Dermis microvascular lymphatic vessel endothelial cell (primary cell): ENCODE measurements around the gene ASTN2. TPM values are rescaled to one million over a fixed set of nuclear protein-coding genes. Genes with fewer than 3 reads are reported as not detected.

ENCODE experiments used
- DNase-seq, 2 donors: peaks; one replicate each; pipeline versions ENCODE4 v3.0.0 to v3.0.0-alpha.2; 2010; ENCODE audit warnings: low read depth in 2 of 2
- total RNA-seq: library from RNA; depleted of rRNA; stranded (reverse); fragments of >200 nt; gene quantifications from 2 replicates; pipeline ENCODE4 v1.2.1, GENCODE V29; 2014

The ASTN2 gene
- total RNA-seq, 1 donor from 2014 or later = 3.0 TPM

DNA sequence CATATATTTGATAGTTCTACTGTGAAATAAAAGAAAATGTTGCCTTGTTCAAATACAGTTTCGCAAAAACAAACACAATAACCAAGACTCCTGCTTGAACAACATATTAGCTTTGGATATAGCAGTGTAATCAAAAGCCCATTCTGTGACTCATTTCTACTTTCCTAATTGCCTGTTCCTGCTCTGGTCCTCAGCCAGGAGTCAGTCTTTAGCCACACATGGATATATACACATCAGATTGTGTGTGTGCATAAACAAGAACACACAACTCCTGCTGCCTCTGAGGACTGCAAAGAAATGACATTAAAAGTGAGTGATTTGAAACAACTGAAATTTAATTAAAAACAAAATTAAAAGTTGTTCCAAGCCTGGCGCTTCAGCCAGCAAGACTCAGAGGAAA, 393.0 kb downstream of the ASTN2 start:
- DNase-seq = no peak

DNA sequence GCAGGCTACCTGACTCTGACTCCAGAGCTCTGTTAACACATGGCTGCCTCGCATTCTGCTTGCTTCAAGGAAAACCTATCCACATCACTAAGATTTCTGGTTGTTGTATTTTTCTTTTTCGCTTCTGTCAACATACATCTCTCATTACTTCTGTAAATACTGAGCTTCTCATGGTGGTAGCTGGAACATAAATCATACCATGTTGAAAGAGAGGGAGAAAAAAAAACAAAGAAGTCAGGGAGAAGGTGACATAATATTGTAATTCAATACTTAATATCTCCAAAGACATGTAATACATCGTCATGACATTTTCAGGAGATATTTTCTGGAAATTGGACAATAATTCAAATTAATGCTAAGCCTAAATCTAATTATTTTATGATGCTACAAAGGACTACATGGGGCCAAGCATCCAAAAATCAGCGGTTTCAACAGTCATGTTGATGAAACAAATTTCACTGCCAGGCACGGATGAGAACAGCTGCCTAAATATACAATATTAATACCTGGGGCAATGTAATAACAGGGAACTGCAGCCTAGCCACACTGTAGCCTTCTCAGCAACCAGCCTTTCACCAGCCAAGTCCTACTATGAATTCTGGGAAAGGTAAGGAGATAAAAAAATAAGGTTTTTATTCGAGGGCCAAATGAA, 395.8 kb downstream of the ASTN2 start:
- DNase-seq = no peak

DNA sequence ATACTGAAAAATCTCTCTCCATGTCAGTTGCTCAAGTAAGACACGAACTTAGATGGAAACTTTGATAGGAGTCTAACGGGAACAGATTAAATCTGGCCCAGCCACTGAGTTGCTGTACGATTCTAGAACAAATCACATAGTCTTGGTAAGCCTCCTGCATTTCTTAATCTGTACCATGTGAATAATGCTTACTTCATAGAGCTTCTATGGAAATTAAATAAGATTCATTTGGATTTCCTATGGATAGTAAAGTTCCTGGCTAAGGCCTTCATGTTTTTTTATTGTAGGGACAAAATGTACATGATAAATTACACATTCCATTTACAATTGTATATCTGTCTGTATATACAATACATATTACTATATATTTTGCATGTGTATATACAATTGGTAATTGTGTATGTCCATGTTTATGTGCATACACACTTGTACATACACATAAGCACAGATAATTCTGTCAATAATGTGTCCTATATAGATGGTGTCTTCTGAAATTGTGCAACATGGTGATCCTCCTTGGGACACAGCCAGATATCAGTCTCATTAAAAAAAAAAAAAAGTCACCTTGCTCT, 397.4 kb downstream of the ASTN2 start:
- no peak for DNase-seq

DNA sequence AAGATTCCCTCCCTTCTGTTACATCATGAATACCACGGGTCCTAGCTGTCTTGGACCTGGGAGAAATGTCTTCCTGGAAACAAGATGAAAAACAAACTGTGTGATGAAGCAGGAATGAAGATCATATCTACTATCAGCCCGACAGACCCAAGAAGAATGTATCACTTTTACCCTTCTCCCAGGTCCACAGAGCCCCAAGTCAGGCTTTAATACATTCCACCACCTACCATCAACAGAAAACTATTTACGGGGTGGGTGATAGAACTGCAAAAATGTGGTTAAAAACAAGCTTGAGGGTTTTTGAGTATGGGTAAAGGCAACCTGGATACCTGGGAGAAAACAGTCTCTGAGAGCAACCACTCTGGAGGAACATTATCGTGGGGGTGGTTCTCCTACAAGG, 400.8 kb downstream of the ASTN2 start:
- no peak for DNase-seq

DNA sequence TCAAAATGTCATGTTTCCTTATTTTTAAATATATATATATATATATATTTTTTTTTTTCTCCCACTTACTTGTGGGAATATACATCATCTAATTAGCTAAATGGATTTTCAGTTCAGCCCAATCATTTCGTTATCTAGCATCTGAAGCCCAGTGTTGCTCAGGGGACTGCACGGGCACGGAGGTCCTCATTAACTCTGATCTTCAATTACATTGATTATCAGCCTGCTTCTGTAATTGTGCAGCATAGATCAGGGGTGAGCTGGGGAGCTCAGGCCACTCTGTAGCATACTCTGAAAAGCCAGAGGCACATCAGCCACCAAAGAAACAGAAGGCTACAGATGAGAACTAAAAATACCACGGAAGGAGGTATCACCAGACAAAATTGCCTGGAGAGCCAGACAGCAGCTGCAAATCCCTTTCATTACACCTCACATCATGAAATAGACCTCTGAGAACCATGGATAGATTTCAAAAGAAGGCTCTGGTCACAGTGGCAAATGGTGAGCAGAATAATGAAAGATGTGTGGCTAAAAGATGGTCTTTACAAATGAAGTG, 401.3 kb downstream of the ASTN2 start:
- DNase-seq = no peak

DNA sequence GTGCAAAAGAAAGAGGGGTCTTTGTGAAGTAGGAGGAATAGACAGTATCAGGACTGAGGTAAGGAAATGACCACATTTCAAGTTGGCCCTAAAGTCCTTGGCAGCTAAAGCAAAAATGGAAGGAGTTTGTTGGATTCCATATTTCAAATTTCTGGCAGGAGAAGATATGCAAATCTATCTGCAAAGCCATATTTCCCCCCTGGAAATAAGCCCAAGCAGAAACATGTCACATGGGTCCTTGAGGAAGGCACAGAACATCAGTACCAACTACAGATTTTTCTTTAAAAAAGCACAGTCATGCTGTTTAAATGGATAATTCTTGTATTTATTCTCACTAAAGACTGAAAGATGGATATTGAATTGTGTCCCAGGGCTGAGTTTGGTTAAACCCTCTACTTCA, 404.8 kb downstream of the ASTN2 start:
- no peak for DNase-seq

DNA sequence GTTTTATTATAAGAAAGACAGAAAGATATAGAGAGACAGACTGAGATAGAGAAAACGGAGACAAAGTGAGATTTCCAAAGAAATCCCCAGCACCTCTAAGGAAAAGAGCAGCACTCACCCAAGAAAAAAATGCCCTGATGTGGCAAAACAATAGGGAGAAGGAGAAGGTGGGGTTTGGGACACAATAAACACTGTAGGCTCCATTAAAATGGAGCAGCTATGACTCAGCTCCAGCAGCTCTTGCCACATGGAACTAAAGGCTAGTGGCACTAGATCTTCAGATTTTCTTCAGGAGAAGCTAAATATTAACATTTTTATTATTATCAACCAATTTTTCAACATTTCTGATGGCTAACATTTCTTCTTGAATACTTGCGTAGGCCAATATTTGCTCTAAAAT, 406.0 kb downstream of the ASTN2 start:
- no peak for DNase-seq

DNA sequence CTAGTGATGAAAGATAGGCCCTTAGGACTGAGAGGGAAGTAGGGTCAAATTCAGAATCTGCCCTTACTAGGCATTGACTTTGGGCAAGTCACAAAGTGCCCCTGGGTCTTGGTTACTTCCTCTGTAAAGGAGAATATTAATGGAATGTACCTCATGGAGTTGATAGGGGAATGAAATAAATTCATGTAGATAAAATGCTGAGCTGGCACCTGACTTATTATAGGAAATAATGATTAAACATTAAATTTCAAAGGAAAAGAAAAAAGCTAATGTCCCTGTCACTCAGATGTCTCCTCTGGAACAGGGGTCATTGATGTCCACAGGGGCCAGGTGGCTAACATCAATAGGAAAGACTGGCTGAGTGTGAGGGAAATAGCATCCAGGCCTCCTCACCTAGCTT, 406.4 kb downstream of the ASTN2 start:
- no peak for DNase-seq

DNA sequence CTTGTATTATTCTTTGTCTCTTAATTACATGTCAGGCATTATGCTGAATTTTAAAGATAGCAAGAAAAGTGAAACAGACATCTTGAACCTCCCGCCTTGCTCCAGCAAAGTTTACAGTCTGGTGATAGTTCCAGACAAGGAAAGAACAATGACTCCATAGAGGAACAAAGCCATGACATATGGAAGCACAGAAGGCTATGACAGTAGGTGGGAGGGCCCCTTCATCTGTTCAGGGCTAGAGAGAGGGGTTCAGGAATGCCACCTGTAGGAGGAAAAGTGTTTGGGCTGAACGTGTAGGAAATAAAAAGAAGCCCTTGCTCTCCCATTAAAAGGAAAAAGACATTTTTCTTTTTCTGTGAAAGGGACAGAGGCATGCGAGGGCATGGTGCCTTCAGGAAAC, 412.2 kb downstream of the ASTN2 start:
- DNase-seq = no peak

DNA sequence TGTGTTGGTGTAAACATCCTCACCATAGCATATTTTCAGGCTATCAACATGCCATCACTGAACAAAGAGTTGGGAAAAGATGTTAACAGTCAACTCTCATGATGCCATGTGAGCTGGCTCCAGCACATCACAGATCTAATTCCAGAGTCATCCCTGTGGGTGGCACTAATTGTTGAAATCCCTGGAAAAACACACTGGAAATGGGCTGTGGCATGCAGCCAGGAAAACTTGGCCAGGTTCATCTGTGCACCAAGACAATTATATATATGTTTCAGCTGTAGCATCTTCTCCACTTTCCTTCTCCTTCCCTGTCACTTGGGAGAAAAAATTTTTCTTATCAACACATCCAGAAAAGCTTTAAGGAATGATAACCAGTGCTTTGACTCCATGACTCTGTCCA, 414.0 kb downstream of the ASTN2 start:
- no peak for DNase-seq

DNA sequence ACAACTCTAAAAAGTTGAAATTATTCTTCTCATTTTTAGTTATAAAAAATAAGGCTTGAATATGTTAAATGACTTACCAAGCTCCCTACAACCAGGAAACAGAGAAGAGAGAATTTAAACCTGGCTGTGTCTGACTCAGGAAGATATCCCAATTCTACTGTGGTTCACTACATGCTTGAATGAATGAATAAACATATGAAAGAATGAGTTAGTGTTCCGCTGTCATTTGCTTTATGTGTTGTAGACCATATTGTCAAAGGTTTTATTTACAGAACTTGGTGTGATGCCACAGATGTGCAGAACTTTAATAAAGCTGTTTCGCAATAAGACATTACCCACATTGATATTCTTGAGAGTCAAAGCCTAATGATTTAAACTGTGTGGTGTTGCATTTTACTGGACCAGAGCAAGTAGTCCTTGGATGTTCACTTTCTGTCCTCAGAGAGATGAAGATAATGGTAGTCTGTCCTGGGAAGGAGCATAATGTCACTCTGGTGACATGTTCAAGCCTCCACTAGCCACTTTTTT, 414.6 kb downstream of the ASTN2 start:
- DNase-seq = no peak

DNA sequence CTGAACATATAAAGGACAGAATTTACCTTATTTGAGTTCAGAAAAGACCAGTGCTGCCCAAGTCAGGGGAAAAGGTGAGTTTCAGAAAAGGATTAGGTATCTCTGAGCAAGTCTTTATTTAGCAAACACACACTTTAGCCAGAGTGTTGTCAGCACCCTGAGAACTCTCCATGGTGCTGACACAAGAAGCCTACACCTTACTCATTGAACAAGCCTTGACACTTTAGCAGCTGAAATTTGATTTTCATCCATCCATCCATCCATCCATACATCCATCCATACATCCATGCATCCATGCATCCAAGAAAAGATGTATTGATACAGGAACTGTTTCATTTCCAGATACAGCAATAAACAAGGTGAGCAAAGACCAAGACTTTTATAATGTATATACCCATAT, 416.6 kb downstream of the ASTN2 start:
- no peak for DNase-seq

DNA sequence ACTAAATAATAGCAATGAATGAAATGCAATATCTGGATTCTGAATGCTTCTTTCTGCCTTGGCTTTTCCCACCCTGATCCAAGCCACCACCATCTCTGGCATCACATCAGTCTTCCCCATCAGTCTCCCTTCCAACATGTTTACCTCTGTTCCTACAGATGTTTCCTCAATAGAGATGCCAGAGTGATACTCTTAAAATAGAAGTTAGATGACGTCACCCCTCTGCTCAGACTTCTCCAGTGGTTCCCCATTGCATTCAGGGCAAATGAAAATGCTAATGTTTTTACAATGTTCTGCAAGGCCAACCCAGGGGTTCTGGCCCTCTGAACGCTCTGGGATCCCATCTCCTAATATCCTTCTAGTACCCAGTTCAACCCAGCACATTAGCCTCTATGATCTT, 422.0 kb downstream of the ASTN2 start:
- no peak for DNase-seq

DNA sequence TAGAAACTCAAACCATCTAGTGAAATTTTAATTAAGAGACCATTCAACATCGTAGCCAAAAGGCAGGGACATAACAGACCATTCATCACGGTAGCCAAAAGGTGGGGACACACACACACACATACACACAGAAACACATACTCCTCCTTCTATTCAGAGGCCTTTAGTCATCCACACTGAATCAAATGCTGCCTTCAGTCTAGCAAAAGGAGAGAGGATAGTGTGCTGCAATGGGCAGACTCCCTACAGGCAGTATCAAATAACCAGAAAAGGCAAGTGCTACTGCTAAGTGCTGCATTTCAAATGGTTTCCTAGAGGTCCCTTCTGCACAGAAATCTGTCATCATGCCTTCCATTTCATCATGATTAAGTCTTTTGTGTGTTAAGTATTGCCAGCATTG, 423.8 kb downstream of the ASTN2 start:
- no peak for DNase-seq

DNA sequence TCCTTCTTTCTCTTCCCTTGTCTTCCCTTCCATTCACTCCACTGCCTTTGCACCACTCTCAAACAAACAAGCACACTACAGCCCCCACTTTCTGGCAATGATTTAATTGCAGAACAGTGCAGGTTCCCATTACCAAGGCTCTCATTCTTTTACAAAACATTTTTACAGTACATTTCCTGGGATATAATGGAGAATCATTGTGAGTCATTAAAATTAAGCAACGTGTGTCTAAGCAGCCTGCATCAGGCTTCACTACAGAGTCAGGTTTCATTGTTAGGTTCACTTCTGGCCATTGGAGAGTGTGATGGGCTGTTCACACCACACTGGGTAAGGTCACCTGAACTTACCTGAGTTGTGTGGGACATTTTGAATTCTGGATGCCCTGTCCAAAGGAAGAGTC, 424.3 kb downstream of the ASTN2 start:
- no peak for DNase-seq

DNA sequence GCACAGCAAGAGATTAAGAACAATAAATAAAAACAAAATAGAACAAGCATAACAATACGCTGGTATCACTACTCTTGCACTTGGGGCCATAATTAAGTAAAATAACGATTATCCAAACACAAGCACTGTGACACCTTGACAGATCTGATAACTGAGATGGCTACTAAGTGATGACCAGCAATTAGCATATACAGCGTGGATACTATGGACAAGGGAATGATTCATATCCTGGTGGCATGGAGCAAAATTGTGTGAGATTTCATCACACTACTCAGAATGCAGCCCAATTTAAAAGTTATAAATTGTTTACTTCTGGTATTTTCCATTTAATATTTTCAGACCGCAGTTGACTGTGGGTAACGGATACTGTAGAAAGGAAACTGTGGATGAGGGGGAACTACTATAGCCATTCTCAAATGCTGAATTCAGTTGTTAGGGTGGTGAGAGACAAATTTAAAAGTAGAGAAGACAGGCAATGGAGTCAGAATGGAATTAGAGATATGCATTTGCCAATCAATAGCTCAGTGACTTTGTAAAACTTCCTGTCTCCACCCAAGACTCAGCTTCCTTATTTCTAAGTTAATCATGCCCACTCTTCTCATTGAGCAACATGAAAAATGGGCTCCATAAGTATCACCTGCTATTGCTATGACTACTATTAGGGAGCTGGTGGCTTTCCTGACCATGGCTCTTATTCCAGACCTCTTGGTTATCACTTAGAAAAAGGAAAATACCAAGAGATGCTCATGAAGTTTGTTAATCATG, 427.0 kb downstream of the ASTN2 start:
- DNase-seq = no peak

DNA sequence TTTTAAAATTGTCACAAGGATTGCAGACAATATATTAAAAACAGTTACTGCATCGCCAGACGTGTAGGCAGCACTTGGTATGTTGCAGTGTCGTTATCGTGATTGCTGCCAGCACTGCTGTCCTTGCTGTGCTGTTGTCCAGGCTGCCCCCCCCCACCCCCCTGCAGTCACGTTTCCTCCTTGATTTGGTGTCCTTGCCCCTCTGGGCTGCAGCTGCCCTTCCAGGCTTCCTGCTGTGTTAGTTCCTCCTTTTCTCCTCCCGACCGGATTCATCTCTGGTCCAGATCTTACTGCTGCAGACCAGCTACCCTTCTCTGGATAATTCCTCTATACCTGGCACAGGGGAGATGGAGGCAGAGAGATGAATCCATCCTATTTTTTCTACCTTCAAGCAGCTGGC, 428.8 kb downstream of the ASTN2 start:
- no peak for DNase-seq

DNA sequence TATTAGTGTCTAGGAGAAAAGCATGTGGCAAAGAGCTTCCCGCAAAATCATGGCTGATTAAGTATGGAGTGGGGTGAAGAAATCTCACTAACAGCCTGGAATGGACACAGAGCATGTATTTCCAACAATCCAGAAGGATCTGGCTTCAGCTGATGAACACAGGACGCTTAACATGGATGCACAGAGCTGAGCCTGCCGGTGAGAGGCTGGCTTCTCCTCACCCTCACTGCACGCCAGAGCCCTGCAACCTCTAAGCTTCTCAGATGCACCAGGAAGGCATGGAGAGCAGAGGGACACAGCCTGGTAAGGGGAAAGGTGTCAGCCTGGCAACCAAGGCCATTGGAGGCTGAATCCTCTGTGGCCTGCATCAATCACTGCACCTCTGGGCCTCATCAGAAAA, 429.3 kb downstream of the ASTN2 start:
- DNase-seq = no peak

DNA sequence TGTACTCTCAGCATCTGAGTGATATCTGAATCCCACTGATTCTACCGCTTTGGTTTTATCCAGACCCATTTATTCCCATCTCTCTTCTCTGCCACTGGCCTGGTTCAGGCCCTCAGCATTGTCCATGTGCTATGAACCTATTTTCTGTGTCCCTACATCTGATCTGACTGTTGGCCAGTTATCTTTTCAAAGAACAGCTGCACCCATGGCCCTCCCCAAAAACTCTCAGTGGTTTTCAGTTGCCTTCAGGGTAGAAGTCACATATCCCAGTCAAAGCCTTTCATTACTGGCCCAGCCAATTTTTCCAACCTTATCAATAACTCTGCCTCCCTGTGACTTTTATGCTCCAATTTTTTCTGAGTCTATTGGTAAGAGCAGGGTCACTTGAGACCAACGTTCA, 430.7 kb downstream of the ASTN2 start:
- DNase-seq = no peak

DNA sequence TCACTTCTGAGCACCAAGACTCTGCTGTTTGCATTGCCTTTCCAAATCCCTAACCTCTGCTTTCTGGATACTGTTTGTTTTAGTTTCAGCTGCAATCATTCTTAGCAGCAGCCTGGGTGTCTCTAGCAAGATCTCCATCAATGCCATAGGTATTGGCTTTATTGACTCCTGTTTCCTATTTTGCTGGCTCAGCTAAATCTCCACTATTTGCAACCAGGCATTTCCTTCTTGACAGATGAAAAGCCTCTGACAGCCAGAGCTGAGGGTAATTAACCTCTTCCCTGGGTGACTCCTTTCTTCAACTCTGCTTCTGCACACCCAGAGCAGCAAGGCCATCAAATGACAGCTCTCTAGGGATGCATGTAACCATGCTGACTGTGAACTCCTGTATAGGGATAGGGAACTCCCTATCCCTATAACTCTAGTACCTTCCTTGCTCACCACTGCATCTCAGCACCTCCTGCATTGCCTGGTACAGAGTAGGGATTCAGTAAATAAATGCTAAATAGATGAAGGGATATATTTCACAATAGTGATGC, 434.2 kb downstream of the ASTN2 start:
- DNase-seq = no peak

DNA sequence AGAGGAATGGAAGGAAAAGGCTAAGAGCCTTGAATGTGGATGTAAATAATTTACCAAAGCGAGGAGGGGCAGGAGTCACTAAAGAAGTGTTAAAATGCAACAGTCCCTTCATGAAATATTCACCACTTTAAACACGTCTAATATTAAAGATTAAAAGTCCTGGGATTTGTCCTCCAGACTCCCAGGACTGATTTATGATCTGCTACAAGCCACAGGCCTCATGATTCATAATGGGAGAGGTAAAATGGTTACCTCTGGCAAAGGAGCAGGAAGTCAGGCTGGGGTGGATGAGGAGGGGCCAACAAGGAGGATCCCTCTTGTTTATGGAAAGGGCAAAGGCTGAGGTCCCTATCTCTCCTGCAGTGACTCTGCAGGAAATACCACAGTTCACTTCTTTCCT, 435.4 kb downstream of the ASTN2 start:
- DNase-seq = no peak

DNA sequence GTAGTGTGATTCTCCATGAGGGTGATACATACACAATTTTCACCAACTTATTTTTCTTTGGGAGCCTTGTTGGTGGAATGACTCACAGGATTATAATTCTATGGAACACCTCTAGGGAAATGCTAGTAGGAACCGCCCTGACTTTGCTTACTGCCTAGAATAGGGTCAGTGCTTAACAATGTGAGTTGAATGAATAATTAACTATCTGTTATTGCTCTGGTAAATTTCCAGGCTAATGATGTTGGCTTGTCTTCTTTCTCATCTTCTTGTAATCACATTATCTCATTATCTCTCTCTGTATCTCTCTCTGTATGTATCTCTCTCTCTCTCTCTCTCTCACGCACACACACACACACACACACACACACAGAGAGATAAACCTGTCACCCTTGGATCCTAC, 436.7 kb downstream of the ASTN2 start:
- no peak for DNase-seq
